ENCODE data around the gene VASP.

DNA sequence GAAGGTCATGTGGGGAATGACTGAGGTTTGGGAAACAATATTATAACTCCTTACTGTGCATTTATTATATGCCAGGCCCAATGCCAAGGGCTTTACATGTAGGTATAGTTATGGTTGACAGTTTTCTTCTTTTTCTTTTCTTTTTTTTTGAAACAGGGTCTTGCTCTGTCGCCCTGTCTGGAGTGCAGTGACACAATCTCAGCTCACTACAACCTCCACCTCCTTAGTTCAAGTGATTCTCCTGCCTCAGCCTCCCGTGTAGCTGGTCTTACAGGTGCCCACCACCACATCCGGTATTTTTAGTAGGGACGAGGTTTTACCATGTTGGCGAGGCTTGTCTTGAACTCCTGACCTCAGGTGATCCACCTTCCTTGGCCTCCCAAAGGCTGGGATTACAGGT is 24.2 kb upstream of the VASP start:
- TF ChIP-seq, protein P1, sequence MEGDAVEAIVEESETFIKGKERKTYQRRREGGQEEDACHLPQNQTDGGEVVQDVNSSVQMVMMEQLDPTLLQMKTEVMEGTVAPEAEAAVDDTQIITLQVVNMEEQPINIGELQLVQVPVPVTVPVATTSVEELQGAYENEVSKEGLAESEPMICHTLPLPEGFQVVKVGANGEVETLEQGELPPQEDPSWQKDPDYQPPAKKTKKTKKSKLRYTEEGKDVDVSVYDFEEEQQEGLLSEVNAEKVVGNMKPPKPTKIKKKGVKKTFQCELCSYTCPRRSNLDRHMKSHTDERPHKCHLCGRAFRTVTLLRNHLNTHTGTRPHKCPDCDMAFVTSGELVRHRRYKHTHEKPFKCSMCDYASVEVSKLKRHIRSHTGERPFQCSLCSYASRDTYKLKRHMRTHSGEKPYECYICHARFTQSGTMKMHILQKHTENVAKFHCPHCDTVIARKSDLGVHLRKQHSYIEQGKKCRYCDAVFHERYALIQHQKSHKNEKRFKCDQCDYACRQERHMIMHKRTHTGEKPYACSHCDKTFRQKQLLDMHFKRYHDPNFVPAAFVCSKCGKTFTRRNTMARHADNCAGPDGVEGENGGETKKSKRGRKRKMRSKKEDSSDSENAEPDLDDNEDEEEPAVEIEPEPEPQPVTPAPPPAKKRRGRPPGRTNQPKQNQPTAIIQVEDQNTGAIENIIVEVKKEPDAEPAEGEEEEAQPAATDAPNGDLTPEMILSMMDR (IDR thresholded peaks at IDR 0.05) = no peak
- TF ChIP-seq POLR2A (IDR thresholded peaks at IDR 0.05) = no peak

Data from testis (tissue), 2 donors.